Measurements from ENCODE around the gene TBC1D32.

Gene TBC1D32

DNA sequence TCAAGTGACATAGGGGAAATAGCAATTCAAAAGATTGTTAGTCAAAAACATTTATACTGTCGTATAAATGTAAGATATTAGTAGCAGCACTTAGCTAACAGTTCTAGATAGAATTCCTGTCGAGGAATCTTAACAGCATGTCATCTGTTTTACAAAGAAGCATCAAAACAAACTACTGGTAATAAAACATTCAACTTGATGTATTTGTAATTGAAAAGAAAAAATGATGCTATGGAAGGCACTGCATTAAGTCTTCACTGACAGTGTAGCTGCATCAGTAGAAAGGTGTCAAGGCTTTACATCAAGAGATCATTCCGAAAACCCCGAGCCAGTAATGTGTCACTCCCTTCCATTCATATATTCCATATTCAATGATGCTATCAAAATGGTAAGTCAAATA, 223.5 kb downstream of the TBC1D32 start:
- Histone ChIP-seq H2AFZ (ENCODE audit: low read length) (no peak overlapping the region), H3K36me3 (ENCODE audit: insufficient read depth, low read length) (no peaks in the 10 kb centered on the region), H3K4me1 (ENCODE audit: insufficient read depth, low read length, poor library complexity, severe bottlenecking) (no peaks in the 10 kb centered on the region), H3K9me3 (ENCODE audit: insufficient read depth, low read depth, low read length) (no peaks in the 10 kb centered on the region), H4K20me1 (ENCODE audit: insufficient read depth, low read length, poor library complexity, severe bottlenecking) (no peaks in the 10 kb centered on the region), H3K4me2 (ENCODE audit: low read depth, low read length, poor library complexity, severe bottlenecking) (no peak overlapping the region), H3K4me3 (ENCODE audit: low read length, poor library complexity, severe bottlenecking) (no peak overlapping the region), H3K9me2 (replicated peaks; ENCODE audit: low read depth, low read length) (no peaks in the 10 kb centered on the region), H3K79me2 (ENCODE audit: insufficient read depth, low read length) (no peaks in the 10 kb centered on the region), H3F3A (ENCODE audit: low read depth) (no peaks in the 10 kb centered on the region), H3K9ac (ENCODE audit: low read depth, low read length, poor library complexity, severe bottlenecking) (no peak overlapping the region), H3K27me3 (ENCODE audit: insufficient read depth, low read length, poor library complexity, severe bottlenecking) (no peaks in the 10 kb centered on the region)
- no peak for TF ChIP-seq EZH2phosphoT487 (IDR thresholded peaks at IDR 0.05; ENCODE audit: borderline replicate concordance)
- TF ChIP-seq, protein P1, sequence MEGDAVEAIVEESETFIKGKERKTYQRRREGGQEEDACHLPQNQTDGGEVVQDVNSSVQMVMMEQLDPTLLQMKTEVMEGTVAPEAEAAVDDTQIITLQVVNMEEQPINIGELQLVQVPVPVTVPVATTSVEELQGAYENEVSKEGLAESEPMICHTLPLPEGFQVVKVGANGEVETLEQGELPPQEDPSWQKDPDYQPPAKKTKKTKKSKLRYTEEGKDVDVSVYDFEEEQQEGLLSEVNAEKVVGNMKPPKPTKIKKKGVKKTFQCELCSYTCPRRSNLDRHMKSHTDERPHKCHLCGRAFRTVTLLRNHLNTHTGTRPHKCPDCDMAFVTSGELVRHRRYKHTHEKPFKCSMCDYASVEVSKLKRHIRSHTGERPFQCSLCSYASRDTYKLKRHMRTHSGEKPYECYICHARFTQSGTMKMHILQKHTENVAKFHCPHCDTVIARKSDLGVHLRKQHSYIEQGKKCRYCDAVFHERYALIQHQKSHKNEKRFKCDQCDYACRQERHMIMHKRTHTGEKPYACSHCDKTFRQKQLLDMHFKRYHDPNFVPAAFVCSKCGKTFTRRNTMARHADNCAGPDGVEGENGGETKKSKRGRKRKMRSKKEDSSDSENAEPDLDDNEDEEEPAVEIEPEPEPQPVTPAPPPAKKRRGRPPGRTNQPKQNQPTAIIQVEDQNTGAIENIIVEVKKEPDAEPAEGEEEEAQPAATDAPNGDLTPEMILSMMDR (conservative IDR thresholded peaks at IDR 0.05; ENCODE audit: low read length): no peak

DNA sequence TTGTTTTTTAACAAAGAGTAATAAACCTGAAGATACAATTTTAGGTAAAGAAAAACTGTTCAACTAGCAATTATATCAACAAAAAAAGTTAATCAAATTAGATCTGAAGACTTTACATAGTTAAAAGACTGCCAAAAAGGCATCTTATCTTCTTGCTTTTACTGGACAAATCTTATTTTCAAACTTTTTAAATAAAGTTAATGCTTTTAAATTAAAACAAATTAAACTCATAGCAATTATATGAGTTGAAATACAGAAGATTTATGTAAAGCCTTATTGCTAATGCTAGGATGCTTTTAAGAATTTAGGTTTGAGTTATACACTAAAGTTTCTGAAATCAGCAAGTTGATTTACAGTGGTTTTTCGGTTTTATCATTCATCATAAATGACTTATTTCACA, 227.3 kb downstream of the TBC1D32 start:
- Histone ChIP-seq H4K20me1 (ENCODE audit: insufficient read depth, low read length, poor library complexity, severe bottlenecking) (no peaks in the 10 kb centered on the region), H3K9me3 (ENCODE audit: insufficient read depth, low read depth, low read length) (no peaks in the 10 kb centered on the region), H3K4me3 (ENCODE audit: low read length, poor library complexity, severe bottlenecking) (no peak overlapping the region), H2AFZ (ENCODE audit: low read length) (no peak overlapping the region), H3K9ac (ENCODE audit: low read depth, low read length, poor library complexity, severe bottlenecking) (no peak overlapping the region), H3K9me2 (replicated peaks; ENCODE audit: low read depth, low read length) (no peaks in the 10 kb centered on the region), H3K4me2 (ENCODE audit: low read depth, low read length, poor library complexity, severe bottlenecking) (no peak overlapping the region), H3K27me3 (ENCODE audit: insufficient read depth, low read length, poor library complexity, severe bottlenecking) (no peaks in the 10 kb centered on the region), H3K36me3 (ENCODE audit: insufficient read depth, low read length) (no peaks in the 10 kb centered on the region), H3K79me2 (ENCODE audit: insufficient read depth, low read length) (no peaks in the 10 kb centered on the region), H3K4me1 (ENCODE audit: insufficient read depth, low read length, poor library complexity, severe bottlenecking) (no peaks in the 10 kb centered on the region), H3F3A (ENCODE audit: low read depth) (no peaks in the 10 kb centered on the region)
- TF ChIP-seq, protein P1 (conservative IDR thresholded peaks at IDR 0.05; ENCODE audit: low read length): no peak
- TF ChIP-seq EZH2phosphoT487 (IDR thresholded peaks at IDR 0.05; ENCODE audit: borderline replicate concordance): no peak

DNA sequence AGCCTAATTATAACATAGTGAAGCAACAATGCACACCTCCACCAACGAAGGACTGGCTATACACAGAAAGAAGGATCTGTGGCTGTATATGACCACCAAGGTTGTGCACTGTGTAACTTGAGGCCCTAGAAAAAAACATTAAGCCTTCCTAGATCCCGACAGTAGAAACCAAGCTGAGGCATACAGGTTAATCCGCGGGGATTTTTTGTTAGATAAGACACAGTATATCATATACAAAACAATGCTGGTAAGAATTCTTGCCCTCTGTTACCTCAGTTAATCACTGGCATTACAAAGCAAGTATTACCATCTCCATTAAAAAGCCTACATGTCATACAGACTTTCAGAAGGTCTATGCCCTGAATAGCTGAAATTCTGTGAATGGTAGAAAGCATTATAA, 228.8 kb downstream of the TBC1D32 start:
- Histone ChIP-seq H3K4me1 (ENCODE audit: insufficient read depth, low read length, poor library complexity, severe bottlenecking) (no peaks in the 10 kb centered on the region), H3K4me3 (ENCODE audit: low read length, poor library complexity, severe bottlenecking) (no peak overlapping the region), H3K36me3 (ENCODE audit: insufficient read depth, low read length) (no peaks in the 10 kb centered on the region), H4K20me1 (ENCODE audit: insufficient read depth, low read length, poor library complexity, severe bottlenecking) (no peaks in the 10 kb centered on the region), H2AFZ (ENCODE audit: low read length) (no peak overlapping the region), H3K9ac (ENCODE audit: low read depth, low read length, poor library complexity, severe bottlenecking) (no peak overlapping the region), H3K9me3 (ENCODE audit: insufficient read depth, low read depth, low read length) (no peaks in the 10 kb centered on the region), H3K9me2 (replicated peaks; ENCODE audit: low read depth, low read length) (no peaks in the 10 kb centered on the region), H3K79me2 (ENCODE audit: insufficient read depth, low read length) (no peaks in the 10 kb centered on the region), H3F3A (ENCODE audit: low read depth) (no peaks in the 10 kb centered on the region), H3K4me2 (ENCODE audit: low read depth, low read length, poor library complexity, severe bottlenecking) (no peak overlapping the region), H3K27me3 (ENCODE audit: insufficient read depth, low read length, poor library complexity, severe bottlenecking) (no peaks in the 10 kb centered on the region)
- TF ChIP-seq EZH2phosphoT487 (IDR thresholded peaks at IDR 0.05; ENCODE audit: borderline replicate concordance): no peak
- TF ChIP-seq, protein P1 (conservative IDR thresholded peaks at IDR 0.05; ENCODE audit: low read length): no peak

Measured in Loucy (cell line).